HepG2 (cell line): Measurements from ENCODE around the gene LGALS8. TPM values are rescaled to one million over a fixed set of nuclear protein-coding genes. Genes with fewer than 3 reads are reported as not detected.

Experiments
- GRHL1 ChIP-seq: sonication (generic); formaldehyde crosslinking; conservative IDR thresholded peaks from 2 replicates; pipeline ENCODE4 v1.8.0; 2022; ENCODE audit warnings: missing genetic modification reagents
- KLF16 ChIP-seq, 2 experiments: sonication (generic) in 1 of 2; formaldehyde crosslinking in 1 of 2; IDR thresholded peaks; 2 replicates each; pipeline versions ENCODE4 v1.6.1 to v1.8.0; 2016 to 2023; ENCODE audit warnings: missing genetic modification reagents in 2 of 2, missing compliant biosample characterization in 1 of 2
- PLRG1 ChIP-seq: fragments of 450-650 bp; conservative IDR thresholded peaks from 2 replicates; pipeline ENCODE4 v1.6.1; 2016
- RBM22 ChIP-seq: fragments of 200-400 bp; formaldehyde crosslinking; optimal IDR thresholded peaks from 2 replicates; pipeline ENCODE3; 2017; ENCODE audit warnings: mild to moderate bottlenecking, low read length, moderate library complexity
- SP2 ChIP-seq: sonication (generic); formaldehyde crosslinking; IDR thresholded peaks from 2 replicates; pipeline ENCODE4 v1.5.1; 2020; ENCODE audit warnings: mild to moderate bottlenecking, missing genetic modification reagents
- TP53 ChIP-seq: sonication (generic); formaldehyde crosslinking; conservative IDR thresholded peaks from 2 replicates; pipeline ENCODE4 v1.4.0; 2020; ENCODE audit warnings: missing genetic modification reagents
- ZFP36L2 ChIP-seq: sonication (generic); formaldehyde crosslinking; IDR thresholded peaks from 2 replicates; pipeline ENCODE4 v1.4.0; 2020; ENCODE audit warnings: missing genetic modification reagents
- ZNF225 ChIP-seq: sonication (generic); formaldehyde crosslinking; IDR thresholded peaks from 2 replicates; pipeline ENCODE4 v1.4.0; 2020; ENCODE audit warnings: mild to moderate bottlenecking, missing genetic modification reagents
- ZNF274 ChIP-seq: sonication (generic); formaldehyde crosslinking; IDR thresholded peaks from 2 replicates; pipeline ENCODE4 v1.5.1; 2020; ENCODE audit warnings: mild to moderate bottlenecking, missing genetic modification reagents
- ZNF510 ChIP-seq: sonication (generic); formaldehyde crosslinking; IDR thresholded peaks from 2 replicates; pipeline ENCODE4 v1.4.0; 2020; ENCODE audit warnings: low read depth, mild to moderate bottlenecking, missing genetic modification reagents
- polyA plus RNA-seq, 8 experiments: library from polyadenylated mRNA; depleted of rRNA in 3 of 8; stranded (reverse) in 7 of 8; unstranded in 1 of 8; fragments of >200 nt; fragmentation: Illumina TruSeq in 4 of 8; extraction: Trizol in 4 of 8; gene quantifications; 2 replicates each; pipeline versions ENCODE4 v1.2.1 to v1.2.3, GENCODE V29; 2011 to 2016; ENCODE audit warnings: low read depth in 4 of 8, missing spikeins in 1 of 8, mixed read lengths in 1 of 8; ENCODE audit not compliant: insufficient read depth in 1 of 8
- total RNA-seq, 5 experiments: library from RNA; depleted of rRNA; stranded (reverse); fragments of >200 nt; fragmentation: Illumina TruSeq; extraction: Trizol; gene quantifications; 2 replicates each; pipeline ENCODE4 v1.2.3, GENCODE V29; 2016; ENCODE audit warnings: low read depth in 1 of 5
- TF ChIP-seq, protein P1 (sequence below): sonication (generic); formaldehyde crosslinking; IDR thresholded peaks from 2 replicates; pipeline ENCODE4 v1.5.0; 2020; ENCODE audit warnings: mild to moderate bottlenecking, missing genetic modification reagents, borderline replicate concordance
- TF ChIP-seq, protein P2 (sequence below): IDR thresholded peaks from 2 replicates; pipeline ENCODE4 v1.6.1; 2016; ENCODE audit warnings: mild to moderate bottlenecking
- TF ChIP-seq, protein P3 (sequence below): sonication (generic); formaldehyde crosslinking; IDR thresholded peaks from 2 replicates; pipeline ENCODE4 v1.5.1; 2020; ENCODE audit warnings: mild to moderate bottlenecking, missing genetic modification reagents, borderline replicate concordance

Gene LGALS8
- total and polyA plus RNA-seq, 2 of the 13 experiments (the other 11 are each of a cell fraction or from before 2014, with no cell fraction given): 29.3 to 185 TPM

DNA sequence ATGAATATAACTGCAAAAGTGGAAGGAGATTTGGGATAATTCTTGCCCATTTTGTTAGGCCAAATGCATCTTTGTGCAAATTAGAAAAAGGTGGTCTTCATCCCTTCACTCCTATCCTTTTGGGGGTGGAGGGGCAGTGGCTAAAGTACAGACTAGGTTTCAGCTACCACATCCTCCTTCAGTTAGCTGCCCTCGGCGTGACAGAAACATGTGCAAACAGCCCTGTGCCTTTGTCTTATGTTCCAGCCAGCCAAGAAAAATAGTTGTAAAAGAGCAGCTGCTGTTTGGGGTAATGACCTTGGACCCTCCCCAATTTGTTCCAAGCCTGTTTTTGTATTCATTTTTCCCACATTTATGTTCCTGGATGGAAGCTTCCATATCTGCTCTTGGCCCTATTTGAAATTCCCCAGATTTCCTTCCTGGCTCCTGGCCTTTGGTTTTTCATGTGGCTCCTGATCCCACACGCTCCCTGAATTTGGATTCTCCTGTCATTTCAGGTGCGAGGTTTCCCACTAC lies 8.3 kb upstream of the LGALS8 start (continued):
- no peak for TF ChIP-seq ZNF510 (CRISPR knock-in tag)
- no peak for TF ChIP-seq KLF16 (CRISPR knock-in tag; IDR thresholded peaks at IDR 0.05)
- no peak for TF ChIP-seq PLRG1
- no peak for TF ChIP-seq SP2 (CRISPR knock-in tag)
- TF ChIP-seq TP53 (CRISPR knock-in tag): no peak
- TF ChIP-seq RBM22: no peak
- TF ChIP-seq GRHL1 (CRISPR knock-in tag): no peak
- no peak for TF ChIP-seq ZNF274
- TF ChIP-seq, protein P1, sequence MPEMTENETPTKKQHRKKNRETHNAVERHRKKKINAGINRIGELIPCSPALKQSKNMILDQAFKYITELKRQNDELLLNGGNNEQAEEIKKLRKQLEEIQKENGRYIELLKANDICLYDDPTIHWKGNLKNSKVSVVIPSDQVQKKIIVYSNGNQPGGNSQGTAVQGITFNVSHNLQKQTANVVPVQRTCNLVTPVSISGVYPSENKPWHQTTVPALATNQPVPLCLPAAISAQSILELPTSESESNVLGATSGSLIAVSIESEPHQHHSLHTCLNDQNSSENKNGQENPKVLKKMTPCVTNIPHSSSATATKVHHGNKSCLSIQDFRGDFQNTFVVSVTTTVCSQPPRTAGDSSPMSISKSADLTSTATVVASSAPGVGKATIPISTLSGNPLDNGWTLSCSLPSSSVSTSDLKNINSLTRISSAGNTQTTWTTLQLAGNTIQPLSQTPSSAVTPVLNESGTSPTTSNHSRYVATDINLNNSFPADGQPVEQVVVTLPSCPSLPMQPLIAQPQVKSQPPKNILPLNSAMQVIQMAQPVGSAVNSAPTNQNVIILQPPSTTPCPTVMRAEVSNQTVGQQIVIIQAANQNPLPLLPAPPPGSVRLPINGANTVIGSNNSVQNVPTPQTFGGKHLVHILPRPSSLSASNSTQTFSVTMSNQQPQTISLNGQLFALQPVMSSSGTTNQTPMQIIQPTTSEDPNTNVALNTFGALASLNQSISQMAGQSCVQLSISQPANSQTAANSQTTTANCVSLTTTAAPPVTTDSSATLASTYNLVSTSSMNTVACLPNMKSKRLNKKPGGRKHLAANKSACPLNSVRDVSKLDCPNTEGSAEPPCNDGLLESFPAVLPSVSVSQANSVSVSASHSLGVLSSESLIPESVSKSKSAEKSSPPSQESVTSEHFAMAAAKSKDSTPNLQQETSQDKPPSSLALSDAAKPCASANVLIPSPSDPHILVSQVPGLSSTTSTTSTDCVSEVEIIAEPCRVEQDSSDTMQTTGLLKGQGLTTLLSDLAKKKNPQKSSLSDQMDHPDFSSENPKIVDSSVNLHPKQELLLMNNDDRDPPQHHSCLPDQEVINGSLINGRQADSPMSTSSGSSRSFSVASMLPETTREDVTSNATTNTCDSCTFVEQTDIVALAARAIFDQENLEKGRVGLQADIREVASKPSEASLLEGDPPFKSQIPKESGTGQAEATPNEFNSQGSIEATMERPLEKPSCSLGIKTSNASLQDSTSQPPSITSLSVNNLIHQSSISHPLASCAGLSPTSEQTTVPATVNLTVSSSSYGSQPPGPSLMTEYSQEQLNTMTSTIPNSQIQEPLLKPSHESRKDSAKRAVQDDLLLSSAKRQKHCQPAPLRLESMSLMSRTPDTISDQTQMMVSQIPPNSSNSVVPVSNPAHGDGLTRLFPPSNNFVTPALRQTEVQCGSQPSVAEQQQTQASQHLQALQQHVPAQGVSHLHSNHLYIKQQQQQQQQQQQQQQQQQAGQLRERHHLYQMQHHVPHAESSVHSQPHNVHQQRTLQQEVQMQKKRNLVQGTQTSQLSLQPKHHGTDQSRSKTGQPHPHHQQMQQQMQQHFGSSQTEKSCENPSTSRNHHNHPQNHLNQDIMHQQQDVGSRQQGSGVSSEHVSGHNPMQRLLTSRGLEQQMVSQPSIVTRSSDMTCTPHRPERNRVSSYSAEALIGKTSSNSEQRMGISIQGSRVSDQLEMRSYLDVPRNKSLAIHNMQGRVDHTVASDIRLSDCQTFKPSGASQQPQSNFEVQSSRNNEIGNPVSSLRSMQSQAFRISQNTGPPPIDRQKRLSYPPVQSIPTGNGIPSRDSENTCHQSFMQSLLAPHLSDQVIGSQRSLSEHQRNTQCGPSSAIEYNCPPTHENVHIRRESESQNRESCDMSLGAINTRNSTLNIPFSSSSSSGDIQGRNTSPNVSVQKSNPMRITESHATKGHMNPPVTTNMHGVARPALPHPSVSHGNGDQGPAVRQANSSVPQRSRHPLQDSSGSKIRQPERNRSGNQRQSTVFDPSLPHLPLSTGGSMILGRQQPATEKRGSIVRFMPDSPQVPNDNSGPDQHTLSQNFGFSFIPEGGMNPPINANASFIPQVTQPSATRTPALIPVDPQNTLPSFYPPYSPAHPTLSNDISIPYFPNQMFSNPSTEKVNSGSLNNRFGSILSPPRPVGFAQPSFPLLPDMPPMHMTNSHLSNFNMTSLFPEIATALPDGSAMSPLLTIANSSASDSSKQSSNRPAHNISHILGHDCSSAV (CRISPR knock-in tag): no peak
- no peak for TF ChIP-seq ZNF225 (CRISPR knock-in tag)
- TF ChIP-seq, protein P2, sequence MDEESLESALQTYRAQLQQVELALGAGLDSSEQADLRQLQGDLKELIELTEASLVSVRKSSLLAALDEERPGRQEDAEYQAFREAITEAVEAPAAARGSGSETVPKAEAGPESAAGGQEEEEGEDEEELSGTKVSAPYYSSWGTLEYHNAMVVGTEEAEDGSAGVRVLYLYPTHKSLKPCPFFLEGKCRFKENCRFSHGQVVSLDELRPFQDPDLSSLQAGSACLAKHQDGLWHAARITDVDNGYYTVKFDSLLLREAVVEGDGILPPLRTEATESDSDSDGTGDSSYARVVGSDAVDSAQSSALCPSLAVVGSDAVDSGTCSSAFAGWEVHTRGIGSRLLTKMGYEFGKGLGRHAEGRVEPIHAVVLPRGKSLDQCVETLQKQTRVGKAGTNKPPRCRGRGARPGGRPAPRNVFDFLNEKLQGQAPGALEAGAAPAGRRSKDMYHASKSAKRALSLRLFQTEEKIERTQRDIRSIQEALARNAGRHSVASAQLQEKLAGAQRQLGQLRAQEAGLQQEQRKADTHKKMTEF (CRISPR knock-in tag): no peak; the same call in 1 of the 2 replicates
- no peak for TF ChIP-seq ZFP36L2 (CRISPR knock-in tag)
- TF ChIP-seq, protein P3, sequence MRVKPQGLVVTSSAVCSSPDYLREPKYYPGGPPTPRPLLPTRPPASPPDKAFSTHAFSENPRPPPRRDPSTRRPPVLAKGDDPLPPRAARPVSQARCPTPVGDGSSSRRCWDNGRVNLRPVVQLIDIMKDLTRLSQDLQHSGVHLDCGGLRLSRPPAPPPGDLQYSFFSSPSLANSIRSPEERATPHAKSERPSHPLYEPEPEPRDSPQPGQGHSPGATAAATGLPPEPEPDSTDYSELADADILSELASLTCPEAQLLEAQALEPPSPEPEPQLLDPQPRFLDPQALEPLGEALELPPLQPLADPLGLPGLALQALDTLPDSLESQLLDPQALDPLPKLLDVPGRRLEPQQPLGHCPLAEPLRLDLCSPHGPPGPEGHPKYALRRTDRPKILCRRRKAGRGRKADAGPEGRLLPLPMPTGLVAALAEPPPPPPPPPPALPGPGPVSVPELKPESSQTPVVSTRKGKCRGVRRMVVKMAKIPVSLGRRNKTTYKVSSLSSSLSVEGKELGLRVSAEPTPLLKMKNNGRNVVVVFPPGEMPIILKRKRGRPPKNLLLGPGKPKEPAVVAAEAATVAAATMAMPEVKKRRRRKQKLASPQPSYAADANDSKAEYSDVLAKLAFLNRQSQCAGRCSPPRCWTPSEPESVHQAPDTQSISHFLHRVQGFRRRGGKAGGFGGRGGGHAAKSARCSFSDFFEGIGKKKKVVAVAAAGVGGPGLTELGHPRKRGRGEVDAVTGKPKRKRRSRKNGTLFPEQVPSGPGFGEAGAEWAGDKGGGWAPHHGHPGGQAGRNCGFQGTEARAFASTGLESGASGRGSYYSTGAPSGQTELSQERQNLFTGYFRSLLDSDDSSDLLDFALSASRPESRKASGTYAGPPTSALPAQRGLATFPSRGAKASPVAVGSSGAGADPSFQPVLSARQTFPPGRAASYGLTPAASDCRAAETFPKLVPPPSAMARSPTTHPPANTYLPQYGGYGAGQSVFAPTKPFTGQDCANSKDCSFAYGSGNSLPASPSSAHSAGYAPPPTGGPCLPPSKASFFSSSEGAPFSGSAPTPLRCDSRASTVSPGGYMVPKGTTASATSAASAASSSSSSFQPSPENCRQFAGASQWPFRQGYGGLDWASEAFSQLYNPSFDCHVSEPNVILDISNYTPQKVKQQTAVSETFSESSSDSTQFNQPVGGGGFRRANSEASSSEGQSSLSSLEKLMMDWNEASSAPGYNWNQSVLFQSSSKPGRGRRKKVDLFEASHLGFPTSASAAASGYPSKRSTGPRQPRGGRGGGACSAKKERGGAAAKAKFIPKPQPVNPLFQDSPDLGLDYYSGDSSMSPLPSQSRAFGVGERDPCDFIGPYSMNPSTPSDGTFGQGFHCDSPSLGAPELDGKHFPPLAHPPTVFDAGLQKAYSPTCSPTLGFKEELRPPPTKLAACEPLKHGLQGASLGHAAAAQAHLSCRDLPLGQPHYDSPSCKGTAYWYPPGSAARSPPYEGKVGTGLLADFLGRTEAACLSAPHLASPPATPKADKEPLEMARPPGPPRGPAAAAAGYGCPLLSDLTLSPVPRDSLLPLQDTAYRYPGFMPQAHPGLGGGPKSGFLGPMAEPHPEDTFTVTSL (CRISPR knock-in tag): peak; percentile 65; the same call in 1 of the 2 replicates
